ENCODE results near the gene POLE. TPM values are rescaled to one million over a fixed set of nuclear protein-coding genes. Genes with fewer than 3 reads are reported as not detected.
A peak's percentile ranks its signal among the peaks of the same experiment; 100 is the strongest.

POLE gene
- total RNA-seq, 1 experiment from 2014 or later: 147 TPM

- Histone ChIP-seq H4K91ac (ENCODE audit: insufficient read length, low read depth, low read length) (no peak overlapping the region), H3K4me1 (ENCODE audit: insufficient read depth, low read length) (no peaks in the 10 kb centered on the region), H2BK12ac (ENCODE audit: insufficient read length, low read depth, low read length) (no peak overlapping the region), H4K20me1 (ENCODE audit: control insufficient read depth, insufficient read depth, insufficient read length) (no peaks in the 10 kb centered on the region), H3K79me2 (ENCODE audit: insufficient read depth, low read length) (no peaks in the 10 kb centered on the region), H3K56ac (ENCODE audit: insufficient read length, low read depth, low read length) (no peak overlapping the region), H3T11ph (ENCODE audit: low read length) (no peak overlapping the region), H2BK5ac (ENCODE audit: insufficient read length, low read length) (no peak overlapping the region), H3K27ac (ENCODE audit: insufficient read length, low read depth, low read length) (no peak overlapping the region), H3K23ac (ENCODE audit: insufficient read length, low read depth, low read length) (no peak overlapping the region), H3K18ac (ENCODE audit: insufficient read length, low read depth, low read length) (no peak overlapping the region), H2BK15ac (ENCODE audit: low read depth, low read length) (no peak overlapping the region), H3K4ac (ENCODE audit: low read depth, low read length) (no peak overlapping the region), H3K9me3 (ENCODE audit: control insufficient read depth, low read depth, low read length) (no peaks in the 10 kb centered on the region), H2BK20ac (ENCODE audit: low read depth, low read length, poor library complexity, severe bottlenecking) (no peak overlapping the region), H2BK120ac (ENCODE audit: low read depth, low read length, poor library complexity, severe bottlenecking) (no peak overlapping the region), H3K14ac (ENCODE audit: insufficient read depth, low read length) (no peak overlapping the region), H4K8ac (replicated peaks; ENCODE audit: insufficient read length, low read depth, low read length) (no peak overlapping the region), H3K4me2 (ENCODE audit: insufficient read depth, insufficient read length, low read length) (no peak overlapping the region), H2AFZ (ENCODE audit: low read length) (no peak overlapping the region), H3K79me1 (ENCODE audit: insufficient read depth, low read depth, low read length, poor library complexity, severe bottlenecking) (no peaks in the 10 kb centered on the region), H3K9ac (ENCODE audit: extremely low read depth, insufficient read length, low read length) (no peak overlapping the region), H4K5ac (ENCODE audit: insufficient read length, low read depth, low read length) (no peak overlapping the region), H3K27me3 (ENCODE audit: insufficient read depth, low read length) (no peaks in the 10 kb centered on the region), H2AK5ac (ENCODE audit: insufficient read length, low read length) (no peak overlapping the region), H3K23me2 (ENCODE audit: insufficient read length, low read depth, low read length, poor library complexity, severe bottlenecking) (no peaks in the 10 kb centered on the region)
- peaks cover 36 to 85% (median 68%) of the 10 kb centered on the region in 3 experiments; a peak in 6 of 7 replicates for H3K36me3 Mint-ChIP-seq (ENCODE audit: insufficient read depth in 1 of 3, low read depth in 3 of 3)
- WGBS (ENCODE audit: extremely low coverage, insufficient read length, low lambda C conversion rate): no CpG with 5 or more reads among the region's 31 CpGs
- H3K4me3 Mint-ChIP-seq: peak overlapping the region in 1 of 2 experiments; percentile 38; a peak in 1 of 5 replicates
- H3K9me3 Mint-ChIP-seq: no peaks in the 10 kb centered on the region
- no peaks in the 10 kb centered on the region; the same call in 1 of the 2 replicates for H3K27me3 Mint-ChIP-seq (ENCODE audit: low read depth)
- H3K4me1 Mint-ChIP-seq: no peaks in the 10 kb centered on the region
- peak overlapping the region; percentile 44 to 79 (median 60); a peak in 4 of 7 replicates for H3K27ac Mint-ChIP-seq
- TF ChIP-seq CTCF (conservative IDR thresholded peaks at IDR 0.05): no peak
- no peak for DNase-seq
Measured at GRCh38 chr12:132719141-132719953, 32.2 kb upstream of the POLE start.

Data from H9 (cell line).